K562 (cell line): ENCODE measurements around the gene C1QC. TPM values are rescaled to one million over a fixed set of nuclear protein-coding genes. Genes with fewer than 3 reads are reported as not detected.

Experiments
- ATAC-seq: fragments of 200-7000 bp; cut with Tn5 transposase; 3 replicates; pipeline ENCODE4 v1.9.1; 2020; ENCODE audit warnings: moderate library complexity
- BruUV-seq: library from RNA; stranded (reverse); fragments of 400-500 nt; replicated peaks from 2 replicates; lab custom pipeline; 2021; lab: Mats Ljungman, UMichigan
- CTCF ChIA-PET: fragments of 300-600 bp; formaldehyde crosslinking; extraction: SDS; loops from one replicate; lab custom pipeline; 2021; ENCODE audit warnings: low intra/inter-chr PET ratio; lab: Yijun Ruan, JAX
- POLR2A ChIA-PET: fragments of 300-600, 350-650 bp; sonication (Branson Sonifier 250); formaldehyde crosslinking; extraction: SDS; loops from one replicate; lab custom pipeline; 2021; ENCODE audit warnings: antibody characterized with exemption, inconsistent platforms; lab: Yijun Ruan, JAX
- DNase-seq, 4 experiments: peaks; one replicate each; pipeline versions ENCODE4 v3.0.0 to v3.0.0-alpha.2; 2011 to 2018; ENCODE audit warnings: low spot score in 3 of 4, mixed read lengths in 3 of 4; ENCODE audit errors: extremely low read depth in 1 of 4
- FAIRE-seq: peaks from 2 replicates; lab custom pipeline; 2011; peaks lifted over from hg19 to GRCh38; lab: Jason Lieb, UNC
- H2AFZ ChIP-seq: 2 replicates; pipeline ENCODE4 v1.6.0; 2011; ENCODE audit warnings: low read depth, low read length, control low read depth, inconsistent platforms
- H3K27ac ChIP-seq: fragments of 200-600 bp; 3 replicates; pipeline ENCODE4 v1.8.0; 2011; ENCODE audit warnings: low read depth, mild to moderate bottlenecking, control low read depth, inconsistent platforms, low read length, moderate library complexity, mixed read lengths; ENCODE audit errors: extremely low read depth
- H3K27me3 ChIP-seq, 2 experiments: fragments of 300-600 bp in 1 of 2; 2 replicates in 1 of 2; 3 replicates in 1 of 2; pipeline versions ENCODE4 v1.6.0 to v1.8.0; 2011; ENCODE audit warnings: inconsistent platforms in 2 of 2, low read length in 2 of 2, mild to moderate bottlenecking in 1 of 2, mixed read lengths in 1 of 2, moderate library complexity in 1 of 2; ENCODE audit not compliant: control insufficient read depth in 2 of 2, insufficient read depth in 2 of 2
- H3K36me3 ChIP-seq: fragments of 300-600 bp; 3 replicates; pipeline ENCODE4 v1.8.0; 2011; ENCODE audit warnings: mild to moderate bottlenecking, low read length, inconsistent platforms; ENCODE audit not compliant: control insufficient read depth, insufficient read depth
- H3K4me1 ChIP-seq, 2 experiments: fragments of 200-600 bp in 1 of 2; replicated peaks in 1 of 2; 2 replicates in 1 of 2; 3 replicates in 1 of 2; pipeline versions ENCODE4 v1.5.1 to v1.8.0; 2011; ENCODE audit warnings: inconsistent platforms in 2 of 2, low read length in 2 of 2, mild to moderate bottlenecking in 1 of 2, mixed read lengths in 1 of 2, moderate library complexity in 1 of 2; ENCODE audit not compliant: control insufficient read depth in 2 of 2, insufficient read depth in 2 of 2
- H3K4me2 ChIP-seq: 2 replicates; pipeline ENCODE4 v1.6.1; 2011; ENCODE audit warnings: low read length, control low read depth, inconsistent platforms, mixed read lengths; ENCODE audit not compliant: insufficient read depth
- H3K4me3 ChIP-seq: fragments of 200-600 bp; sonication (generic), shearing (Covaris generic); 2 replicates; pipeline ENCODE4 v1.5.1; 2016; ENCODE audit warnings: control low read depth, inconsistent platforms
- H3K79me2 ChIP-seq: fragments of 200-600 bp; 3 replicates; pipeline ENCODE4 v1.8.0; 2011; ENCODE audit warnings: low read length, inconsistent platforms; ENCODE audit not compliant: control insufficient read depth, insufficient read depth
- H3K9ac ChIP-seq, 2 experiments: 2 replicates each; pipeline versions ENCODE4 v1.6.0 to v1.6.1; 2011; ENCODE audit warnings: low read depth in 2 of 2, low read length in 2 of 2, control low read depth in 1 of 2, inconsistent platforms in 1 of 2, mild to moderate bottlenecking in 1 of 2, mixed read lengths in 1 of 2; ENCODE audit not compliant: insufficient read depth in 1 of 2
- H3K9me1 ChIP-seq: one replicate; pipeline ENCODE4 v1.6.0; 2011; ENCODE audit warnings: inconsistent platforms, mild to moderate bottlenecking, low read length, moderate library complexity; ENCODE audit not compliant: control insufficient read depth, insufficient read depth
- H3K9me3 ChIP-seq: replicated peaks from 2 replicates; pipeline ENCODE4 v1.5.1; 2011; ENCODE audit warnings: low read depth, low read length, inconsistent platforms; ENCODE audit not compliant: control insufficient read depth, insufficient read depth
- H4K20me1 ChIP-seq: replicated peaks from 2 replicates; pipeline ENCODE4 v1.6.1; 2011; ENCODE audit warnings: low read length, inconsistent platforms, mixed read lengths; ENCODE audit not compliant: control insufficient read depth, insufficient read depth
- ARHGAP35 ChIP-seq: fragments of 450-650 bp; IDR thresholded peaks from 2 replicates; pipeline ENCODE4 v1.6.1; 2018; ENCODE audit not compliant: partially characterized antibody
- ARID3B ChIP-seq: fragments of 250-450 bp; sonication (Bioruptor Pico); IDR thresholded peaks from 2 replicates; pipeline ENCODE4 v1.4.0; 2020; ENCODE audit warnings: borderline replicate concordance
- CBX1 ChIP-seq: sonication (generic); IDR thresholded peaks from 2 replicates; pipeline ENCODE4 v1.6.1; 2016; ENCODE audit warnings: antibody characterized with exemption, low read depth, mild to moderate bottlenecking
- CREB1 ChIP-seq, 2 experiments: sonication (generic) in 1 of 2; formaldehyde crosslinking in 1 of 2; IDR thresholded peaks; 2 replicates each; pipeline versions ENCODE4 v1.6.1 to v1.8.0; 2012 to 2022; ENCODE audit warnings: inconsistent platforms in 1 of 2, mild to moderate bottlenecking in 1 of 2, missing genetic modification reagents in 1 of 2, moderate library complexity in 1 of 2
- GMEB1 ChIP-seq: fragments of 250-450 bp; sonication (Bioruptor Pico); IDR thresholded peaks from 2 replicates; pipeline ENCODE4 v1.4.0; 2020; ENCODE audit warnings: mild to moderate bottlenecking
- MBD2 ChIP-seq: sonication (generic); IDR thresholded peaks from 2 replicates; pipeline ENCODE4 v1.6.1; 2016; ENCODE audit warnings: low read depth, borderline replicate concordance
- NFE2L1 ChIP-seq: fragments of 450-650 bp; IDR thresholded peaks from 2 replicates; pipeline ENCODE4 v1.6.1; 2016; ENCODE audit warnings: missing genetic modification characterization, low read depth, mild to moderate bottlenecking, missing compliant biosample characterization, moderate library complexity, borderline replicate concordance
- PKNOX1 ChIP-seq: fragments of 450-650 bp; IDR thresholded peaks from 2 replicates; pipeline ENCODE4 v1.6.1; 2016
- PPARD ChIP-seq: fragments of 250-450 bp; sonication (Bioruptor Pico); IDR thresholded peaks from 2 replicates; pipeline ENCODE4 v1.8.0; 2022; ENCODE audit warnings: inconsistent platforms, mild to moderate bottlenecking, moderate library complexity
- SETDB1 ChIP-seq: IDR thresholded peaks from one replicate; pipeline ENCODE4 v1.6.1; 2012; ENCODE audit warnings: low read length, control low read depth, inconsistent platforms
- SREBF1 ChIP-seq: fragments of 150-350 bp; IDR thresholded peaks from 2 replicates; pipeline ENCODE4 v1.6.1; 2014; ENCODE audit warnings: antibody characterized with exemption, low read depth, low read length, borderline replicate concordance
- TBL1XR1 ChIP-seq, 2 experiments: IDR thresholded peaks; 2 replicates each; pipeline ENCODE4 v1.6.1; 2012; ENCODE audit warnings: improper control_type of control experiment in 2 of 2, low read length in 2 of 2, mild to moderate bottlenecking in 1 of 2
- ZBTB34 ChIP-seq: fragments of 250-450 bp; sonication (Bioruptor Pico); IDR thresholded peaks from 2 replicates; pipeline ENCODE4 v1.8.0; 2021; ENCODE audit warnings: mild to moderate bottlenecking, moderate library complexity
- ZBTB8A ChIP-seq: fragments of 450-650 bp; IDR thresholded peaks from 2 replicates; pipeline ENCODE4 v1.6.1; 2018; ENCODE audit warnings: mild to moderate bottlenecking, moderate library complexity; ENCODE audit not compliant: partially characterized antibody
- ZNF165 ChIP-seq: fragments of 250-450 bp; sonication (Bioruptor Pico); IDR thresholded peaks from 2 replicates; pipeline ENCODE4 v1.4.0; 2020; ENCODE audit warnings: borderline replicate concordance
- WGBS: fragments of 100-300 bp; shearing (Covaris generic); methylation state at CpG from one replicate; pipeline ENCODE4 v1.1.6; 2016; ENCODE audit warnings: low coverage, mixed read lengths; ENCODE audit not compliant: insufficient coverage; ENCODE audit errors: missing lambda C conversion rate; 5-methylcytosine and 5-hydroxymethylcytosine counted together
- in situ Hi-C: fragments of 300-500 bp; cut with MboI; formaldehyde crosslinking; loops from 4 replicates; pipeline ENCODE4 v1.15.0; 2018; ENCODE audit warnings: inconsistent platforms, mixed read lengths
- intact Hi-C: fragments of 100-400 bp; cut with micrococcal nuclease; formaldehyde crosslinking; loops from 2 replicates; pipeline ENCODE4 v1.14.2; 2022
- polyA plus RNA-seq, 8 experiments: library from polyadenylated mRNA; depleted of rRNA in 4 of 8; stranded (reverse) in 5 of 8; unstranded in 3 of 8; fragments of >200 nt; fragmentation: Nextera tagmentation in 2 of 8; fragmentation: Illumina TruSeq in 1 of 8; extraction: Ambion mirVana in 2 of 8; extraction: Trizol in 1 of 8; gene quantifications; 2 replicates each; pipeline versions ENCODE4 v1.2.1 to v1.2.3, GENCODE V29; 2011 to 2014; ENCODE audit warnings: inconsistent platforms in 1 of 8, missing spikeins in 1 of 8
- total RNA-seq, 7 experiments: library from RNA; depleted of rRNA in 6 of 7; stranded (reverse); fragments of >200 nt in 6 of 7; fragmentation: Illumina TruSeq in 2 of 7; extraction: Trizol in 2 of 7; gene quantifications; 2 replicates each; pipeline versions ENCODE4 v1.2.1 to v1.2.3, GENCODE V29; 2011 to 2021; ENCODE audit warnings: low replicate concordance in 1 of 7

C1QC gene
- total and polyA plus RNA-seq, 9 of the 15 experiments (the other 6 are each of a cell fraction or from before 2014, with no cell fraction given), result 0.69 TPM; not detected in 8

- CTCF ChIA-PET, result no interaction called here
- peaks cover 51 to 78% of the 10 kb centered on the region in 2 experiments for H3K27me3 ChIP-seq
- H3K27ac ChIP-seq, result no peak overlapping the region
- no peak for FAIRE-seq
- no peak overlapping the region for H3K4me3 ChIP-seq
- no TSS peak for BruUV-seq
- H3K9me3 ChIP-seq, result no peaks in the 10 kb centered on the region
- no peak for DNase-seq
- no peak for ATAC-seq
- H2AFZ ChIP-seq, result no peak overlapping the region
- no peak overlapping the region for H3K4me2 ChIP-seq
- intact Hi-C loops, result no loop called here
- no peak overlapping the region; a peak in 1 of 4 replicates for H3K9ac ChIP-seq
- TF ChIP-seq MBD2, result no peak
- TF ChIP-seq TBL1XR1 (IDR thresholded peaks at IDR 0.05; ENCODE audit: low read length in 2 of 2), result no peak
- no peak for TF ChIP-seq SREBF1
- no peak for TF ChIP-seq NFE2L1 (tag)
- no peak for TF ChIP-seq ARID3B (CRISPR knock-in tag)
- no peak for TF ChIP-seq ZBTB34 (CRISPR knock-in tag)
- no peak for TF ChIP-seq ZBTB8A
- TF ChIP-seq CBX1, result no peak
- no peak for TF ChIP-seq PKNOX1
- no peak for TF ChIP-seq PPARD (CRISPR knock-in tag)
- TF ChIP-seq CREB1 (IDR thresholded peaks at IDR 0.05), result no peak
- TF ChIP-seq CREB1 (CRISPR knock-in tag; IDR thresholded peaks at IDR 0.05), result no peak
- TF ChIP-seq GMEB1, result no peak
- no peak for TF ChIP-seq ARHGAP35
- no peak for TF ChIP-seq SETDB1
- no peak for TF ChIP-seq ZNF165 (CRISPR knock-in tag)
- TF ChIP-seq, all 486 proteins: peak for 0
- peaks cover 20% of the 10 kb centered on the region; the same call in 1 of the 2 replicates for H4K20me1 ChIP-seq
- H3K9me1 ChIP-seq, result peaks cover 4% of the 10 kb centered on the region
- H3K79me2 ChIP-seq, result no peaks in the 10 kb centered on the region
- H3K4me1 ChIP-seq, result peaks cover 0 to 25% of the 10 kb centered on the region in 2 experiments; a peak in 1 of 5 replicates
- POLR2A ChIA-PET, result no interaction called here
- in situ Hi-C loops, result no loop called here
- 2% methylated on average over 8 of the region's 8 CpGs for WGBS
- no peaks in the 10 kb centered on the region for H3K36me3 ChIP-seq
These were observed 45.4 kb upstream of the C1QC start for GRCh38 chr1:22597996-22598395.
